ACHN (cell line): ENCODE data around the gene MAB21L3.

Source experiments
- DNase-seq: peaks from one replicate; pipeline ENCODE4 v3.0.0-alpha.2; 2015
- in situ Hi-C: cut with HindIII; loops from 2 replicates; pipeline ENCODE4 v1.10.0; 2017; ENCODE audit warnings: low sequenced_read_pairs, low pct_ligation_motif_present, low pct_unique_long_range_greater_than_20kb

The MAB21L3 gene

DNA sequence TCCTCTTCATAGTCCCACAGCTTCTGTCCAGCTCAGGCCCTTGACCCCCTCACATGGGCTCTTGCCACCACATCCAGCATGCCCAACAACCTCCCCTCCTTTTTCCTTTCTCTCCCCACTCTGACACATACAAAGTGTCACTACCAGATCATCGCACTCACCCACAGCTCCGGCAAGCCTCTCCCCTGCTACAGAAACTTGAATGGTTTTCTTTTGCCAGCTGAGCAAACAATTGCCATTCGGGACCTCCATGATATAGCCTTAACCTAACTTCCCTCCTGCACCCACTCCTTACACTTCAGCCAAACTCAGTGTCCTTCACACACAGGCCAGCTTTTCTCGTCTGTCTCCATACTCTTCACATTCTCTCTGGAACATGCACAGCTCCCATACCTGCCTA lies 43.3 kb downstream of the MAB21L3 start:
- DNase-seq: no peak
- in situ Hi-C loops: no loop called here

DNA sequence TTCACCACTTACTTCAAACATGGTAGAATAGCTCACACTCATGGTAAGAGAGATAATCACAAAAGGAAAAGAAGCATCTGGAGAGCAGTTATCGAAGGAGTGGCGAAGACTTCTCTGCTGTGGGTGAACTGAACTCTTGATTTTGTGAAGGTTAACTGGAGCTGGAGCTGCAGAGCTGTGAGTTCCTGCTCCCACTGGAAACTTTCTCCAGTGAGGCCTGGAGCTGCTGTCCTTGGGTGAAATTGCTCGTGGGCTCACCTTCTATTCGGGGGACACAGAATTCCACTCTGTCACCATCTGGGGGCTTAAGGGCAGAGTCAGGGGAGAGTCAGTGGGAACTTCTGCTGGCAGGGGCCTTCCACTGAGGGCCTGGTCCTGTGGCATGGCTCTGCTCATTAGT lies 45.9 kb downstream of the MAB21L3 start:
- no peak for DNase-seq
- in situ Hi-C loops: no loop called here

DNA sequence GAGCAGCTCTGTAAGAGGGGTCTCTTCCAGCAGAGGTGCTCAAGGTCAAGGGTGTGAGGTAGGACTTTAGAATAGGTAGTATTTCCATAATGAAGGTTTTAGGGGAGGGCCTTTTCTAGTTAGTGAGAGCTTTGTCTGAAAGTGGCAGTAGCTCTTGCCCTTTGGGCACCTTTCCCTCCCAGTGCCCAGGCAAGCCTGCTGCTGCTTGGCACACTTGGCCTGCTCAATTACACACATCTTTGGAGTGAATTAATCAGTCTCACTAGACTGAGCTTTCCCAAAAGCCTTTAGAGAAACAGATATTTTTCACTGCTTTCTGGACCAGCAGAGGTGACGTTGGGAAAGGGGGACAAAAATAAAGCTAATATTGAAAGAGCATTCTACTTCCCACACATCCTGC lies 48.0 kb downstream of the MAB21L3 start:
- DNase-seq: no peak

DNA sequence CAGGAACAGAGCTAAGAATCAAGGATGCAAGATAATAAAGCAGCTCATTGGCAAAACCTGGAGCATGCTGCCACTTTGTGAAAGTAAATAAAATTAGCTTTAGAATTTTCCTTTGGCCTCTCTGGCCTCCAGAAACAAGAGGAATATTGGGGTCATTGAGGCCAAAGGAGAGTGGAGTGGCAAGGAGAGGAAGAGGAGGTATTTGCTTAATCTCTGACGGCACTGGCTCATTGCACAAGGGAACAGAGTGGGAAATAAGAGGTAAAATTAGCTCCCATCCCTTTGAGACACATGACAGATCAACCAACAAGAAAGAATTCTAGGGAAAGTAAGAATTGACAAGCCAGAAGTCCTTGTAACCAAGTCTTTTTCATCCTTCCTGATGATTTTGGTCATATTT lies 48.4 kb downstream of the MAB21L3 start:
- in situ Hi-C loops: no loop called here

More for the DNA sequence above, 48.0 kb downstream of the MAB21L3 start:
- in situ Hi-C loops: no loop called here

DNA sequence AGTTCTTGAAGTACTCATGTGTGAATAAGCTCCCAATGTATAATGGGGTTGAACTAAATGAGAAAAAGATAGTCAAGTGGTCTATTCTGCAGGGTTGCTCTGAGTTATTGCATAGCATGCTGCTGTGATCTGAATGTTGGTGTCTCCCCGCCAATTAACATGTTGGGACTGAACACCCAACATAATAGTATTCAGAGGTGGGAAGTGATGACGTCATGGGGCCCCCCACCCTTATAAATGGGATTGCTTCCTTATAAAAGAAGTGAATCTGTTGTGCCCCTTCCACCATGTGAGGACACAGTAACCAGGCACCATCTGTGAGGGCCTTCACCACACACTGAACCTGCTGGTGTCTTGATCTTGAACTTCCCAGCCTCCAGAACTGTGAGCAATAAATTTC lies 50.2 kb downstream of the MAB21L3 start:
- in situ Hi-C loops: no loop called here
- DNase-seq: no peak

More for the DNA sequence above, 48.4 kb downstream of the MAB21L3 start:
- no peak for DNase-seq

DNA sequence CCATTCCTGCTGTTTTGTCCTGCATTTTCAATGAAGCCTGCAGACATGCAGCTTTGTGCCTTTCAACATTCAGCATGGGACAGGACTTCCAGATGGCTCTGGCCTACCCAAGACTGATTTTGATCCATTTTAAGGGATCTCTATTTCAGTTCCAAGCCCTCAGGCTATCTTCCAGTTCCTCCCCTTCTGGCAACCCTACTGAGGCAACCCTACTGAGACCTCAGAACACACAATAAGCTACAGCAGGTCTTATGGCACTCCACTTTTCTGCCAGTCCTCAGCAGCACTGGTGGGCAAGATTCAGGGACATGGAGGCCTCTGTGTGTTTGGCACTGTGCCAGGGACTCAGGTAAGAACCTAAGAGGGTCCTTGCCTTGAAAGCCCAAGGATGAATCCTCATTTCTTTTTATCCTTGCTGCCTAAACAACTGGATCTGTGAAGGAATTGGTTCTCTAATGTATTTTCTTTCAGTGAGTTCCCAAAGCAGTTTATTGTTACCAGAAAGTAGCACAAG lies 50.7 kb downstream of the MAB21L3 start:
- in situ Hi-C loops: no loop called here
- no peak for DNase-seq

DNA sequence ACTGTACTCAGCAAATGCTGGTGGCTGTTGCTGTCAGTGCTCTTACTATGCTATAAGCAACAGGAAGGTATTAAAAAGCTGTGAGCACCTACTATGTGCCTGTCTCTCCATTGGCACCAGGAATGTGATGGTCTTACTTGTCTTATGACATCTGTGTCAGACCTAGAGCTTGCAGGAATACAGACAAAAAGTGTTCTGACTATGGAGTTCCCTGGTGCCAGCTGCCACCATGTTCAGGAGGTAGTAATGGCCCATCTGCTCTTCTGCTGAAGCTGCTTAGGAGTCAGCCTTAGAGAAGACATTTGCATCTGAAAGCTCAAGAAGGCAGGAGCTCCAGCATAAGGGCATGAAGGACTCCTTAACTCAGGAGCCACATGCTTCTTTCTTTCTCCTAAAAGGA lies 52.3 kb downstream of the MAB21L3 start:
- no peak for DNase-seq
- in situ Hi-C loops: no loop called here

DNA sequence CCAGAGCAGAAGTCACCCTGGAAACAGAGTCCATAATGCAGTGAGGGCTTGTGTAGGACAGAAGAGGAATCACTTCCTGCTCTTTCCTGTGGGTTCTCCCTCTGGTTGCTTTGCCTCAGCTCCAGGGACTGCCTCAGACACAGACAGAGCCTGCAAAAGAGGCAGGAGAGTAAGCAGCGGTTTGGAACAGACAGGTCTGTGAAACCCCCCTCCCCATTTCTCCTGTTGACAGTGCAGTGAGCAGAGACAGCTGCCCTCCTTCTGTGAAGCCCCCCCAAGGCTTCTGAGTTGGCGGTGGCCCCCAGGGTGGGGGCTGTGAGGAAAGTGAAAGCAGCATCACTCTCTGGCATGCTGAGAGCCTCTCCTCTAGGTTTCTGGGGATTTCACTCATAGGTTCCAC lies 53.0 kb downstream of the MAB21L3 start:
- in situ Hi-C loops: no loop called here
- no peak for DNase-seq

DNA sequence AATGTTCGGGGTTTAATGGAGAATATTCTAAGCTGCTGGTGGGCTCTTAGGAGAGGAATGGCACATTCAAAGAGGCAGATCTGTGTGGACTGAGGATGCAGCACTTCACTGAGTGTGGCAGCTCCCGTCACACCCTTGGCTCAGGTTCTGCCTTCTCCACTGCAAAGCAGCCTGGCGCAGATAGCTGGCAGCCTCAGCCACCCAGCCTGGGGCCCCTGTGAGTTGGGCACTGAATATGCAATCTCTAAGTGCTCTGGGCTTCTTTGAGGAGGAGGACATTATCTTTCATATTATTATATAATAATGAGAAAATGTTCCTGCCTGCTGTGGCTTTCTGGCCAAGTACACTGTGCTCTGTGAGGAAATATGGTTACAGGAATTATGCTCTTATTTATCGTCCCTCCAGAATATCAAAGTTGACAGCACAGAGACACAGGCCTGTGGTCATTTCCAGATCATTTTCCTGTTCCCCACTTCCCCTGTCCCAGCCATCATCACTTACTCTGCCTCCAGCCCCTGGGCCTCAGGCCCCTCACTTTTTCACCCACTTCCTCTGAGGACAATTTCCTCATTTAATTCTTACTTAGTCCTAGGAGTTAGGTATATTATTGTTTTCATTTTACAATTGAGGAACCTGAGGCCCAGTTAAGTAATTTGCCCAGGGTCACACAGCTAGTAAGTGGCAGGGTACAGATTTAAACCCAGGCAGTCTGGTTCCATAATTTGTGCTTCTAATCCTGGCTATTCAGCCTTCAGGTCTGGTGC lies 53.6 kb downstream of the MAB21L3 start:
- in situ Hi-C loops: no loop called here
- DNase-seq: no peak

DNA sequence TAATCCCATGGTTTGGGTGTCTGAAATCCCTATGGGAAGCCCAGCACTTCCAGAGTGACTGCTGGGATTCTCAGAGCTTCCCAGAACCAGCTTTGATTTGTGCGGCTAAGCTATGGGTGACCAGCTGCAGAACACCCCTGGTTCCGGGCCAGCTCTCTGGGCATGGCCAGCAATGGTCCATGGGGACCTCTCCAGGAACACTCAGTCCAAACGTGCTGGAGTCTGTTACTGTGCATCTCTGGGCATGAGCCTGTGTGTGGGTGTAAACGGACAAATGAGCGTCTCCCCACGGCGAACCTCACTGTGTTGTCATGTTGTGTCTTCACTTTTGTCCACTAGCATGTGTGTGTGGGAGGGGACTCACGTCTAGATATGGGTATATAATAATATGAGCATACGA lies 54.4 kb downstream of the MAB21L3 start:
- no peak for DNase-seq
- in situ Hi-C loops: no loop called here

DNA sequence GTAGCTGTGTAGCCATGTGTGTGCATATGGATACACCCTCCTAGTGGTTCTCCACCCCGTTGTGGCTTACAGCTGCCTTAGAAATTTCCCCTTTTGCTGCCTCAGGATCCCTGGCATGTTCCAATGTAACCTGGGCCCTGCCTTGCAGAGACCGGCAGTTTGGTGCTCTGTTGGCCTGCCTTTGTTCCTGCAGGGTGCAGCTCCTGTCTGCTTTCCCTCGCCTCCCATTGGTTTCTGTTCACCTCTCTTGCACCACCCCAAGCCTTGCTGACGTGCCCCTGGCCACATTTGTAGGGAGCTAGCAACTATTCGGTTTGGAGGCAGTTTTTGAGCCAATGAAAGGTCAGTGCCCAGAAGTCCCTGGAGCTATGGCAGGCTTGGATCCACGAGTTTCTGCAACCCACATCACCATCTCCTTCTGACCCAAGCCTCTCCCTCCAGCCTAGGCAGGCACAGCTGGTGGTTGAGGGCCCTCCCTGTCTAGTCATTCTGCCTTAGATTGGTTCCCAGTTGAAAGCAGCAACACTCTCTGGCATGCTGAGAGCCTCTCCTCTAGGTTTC lies 54.9 kb downstream of the MAB21L3 start:
- in situ Hi-C loops: no loop called here
- no peak for DNase-seq

DNA sequence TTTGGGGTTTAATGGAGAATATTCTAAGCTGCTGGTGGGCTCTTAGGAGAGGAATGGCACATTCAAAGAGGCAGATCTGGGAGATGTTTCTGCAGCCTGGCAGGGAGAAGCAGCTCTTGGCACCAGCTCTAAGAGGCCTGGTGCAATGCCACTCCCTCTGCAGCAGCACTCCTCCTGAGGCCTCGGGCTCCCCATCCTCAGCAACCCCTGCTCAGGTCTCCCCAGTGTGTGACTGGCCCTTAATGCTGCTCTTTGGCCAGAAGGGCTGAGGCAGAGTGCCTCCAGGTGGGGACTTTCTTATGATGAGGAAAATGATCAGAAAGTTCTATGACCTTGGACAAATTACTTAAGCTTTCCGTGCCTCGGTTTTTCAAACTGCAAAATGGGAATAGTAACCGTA lies 55.5 kb downstream of the MAB21L3 start:
- DNase-seq: no peak
- in situ Hi-C loops: no loop called here

DNA sequence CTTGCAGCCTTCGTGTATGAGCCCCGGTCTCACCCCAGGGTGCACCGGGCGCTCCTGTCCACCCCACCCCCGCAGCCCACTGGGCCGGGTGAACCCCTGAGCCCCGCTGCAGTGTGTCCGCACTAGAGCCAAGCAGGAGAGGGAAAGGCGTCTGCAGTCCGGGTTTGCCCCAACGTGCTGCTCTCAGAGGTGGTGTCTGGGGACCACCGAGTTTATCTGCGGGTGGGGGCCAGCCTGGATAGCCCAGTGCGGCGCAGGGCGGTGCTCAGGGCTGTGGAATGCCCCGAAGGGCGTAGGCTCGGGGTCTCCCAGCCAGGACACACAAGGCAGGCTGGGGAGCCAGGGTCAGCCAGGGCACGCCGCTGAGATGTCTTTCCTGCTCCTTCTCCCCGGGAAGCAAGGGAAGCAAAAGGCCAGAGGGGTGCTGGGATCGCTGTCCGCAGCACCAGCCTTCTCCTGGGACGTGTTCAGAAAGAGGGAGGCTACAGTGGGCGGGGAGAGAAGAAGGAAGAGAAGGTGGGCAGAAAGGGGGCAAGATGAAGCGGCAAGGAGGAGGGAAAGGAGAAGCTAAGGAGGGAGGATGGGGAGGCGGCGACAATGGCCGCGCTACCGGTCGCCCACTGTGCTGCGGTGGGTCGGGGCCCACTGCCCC lies 56.6 kb downstream of the MAB21L3 start:
- peak; percentile 36 for DNase-seq
- in situ Hi-C loops: no loop called here

DNA sequence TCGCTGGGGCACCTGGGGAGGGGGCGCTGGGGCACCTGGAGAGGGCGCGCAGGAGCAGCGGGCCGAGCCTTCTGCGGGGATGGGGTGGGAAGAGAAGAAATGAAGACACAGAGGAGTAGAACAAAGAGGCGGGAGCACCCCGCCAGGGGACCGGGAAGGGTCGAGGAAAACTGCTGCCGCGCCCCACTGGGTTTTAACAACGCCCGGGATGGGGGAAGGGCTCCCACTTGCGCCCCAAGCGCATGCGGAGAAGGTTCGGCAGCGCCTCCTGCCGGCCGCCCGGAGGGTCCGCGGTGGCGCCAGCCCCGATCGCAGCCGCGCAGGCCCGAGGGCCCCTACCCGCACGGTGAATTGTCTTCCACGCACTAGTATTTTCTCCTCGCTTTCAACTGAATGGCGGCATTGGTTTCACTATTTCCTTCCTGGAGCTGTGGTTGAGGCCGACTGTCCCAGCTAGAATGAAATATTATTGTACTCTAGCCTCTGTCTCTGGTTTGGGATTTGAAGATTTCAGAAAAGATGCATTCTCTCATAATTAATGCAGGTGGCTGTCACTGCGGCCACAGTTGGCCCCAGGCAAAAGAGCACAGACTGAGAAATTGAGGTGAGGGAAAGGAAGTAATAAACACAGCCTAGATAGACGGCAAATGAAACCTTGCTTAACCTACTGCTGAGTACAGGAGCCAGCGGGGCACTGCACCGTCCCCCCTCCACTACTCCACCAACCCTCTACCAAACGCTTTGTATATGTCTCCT lies 57.3 kb downstream of the MAB21L3 start:
- peak; percentile 65 for DNase-seq
- in situ Hi-C loops: no loop called here

DNA sequence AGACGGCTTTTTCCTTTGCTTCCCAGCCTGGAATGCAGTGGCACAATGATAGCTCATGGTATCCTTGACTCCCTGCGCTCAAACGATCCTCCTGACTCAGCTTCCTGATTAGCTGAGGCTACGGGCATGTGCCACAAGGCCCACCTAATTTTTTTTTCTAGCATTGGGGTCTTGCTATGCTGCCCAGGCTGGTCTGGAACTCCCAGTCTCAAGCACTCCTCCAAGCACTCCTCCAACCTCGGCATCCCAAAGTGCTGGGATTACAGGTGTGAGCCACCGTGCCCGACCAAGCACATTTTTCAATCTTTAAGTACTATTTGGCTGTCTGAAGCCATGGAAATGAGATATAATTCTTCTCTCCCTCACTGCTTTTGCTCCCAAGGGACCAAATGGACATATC lies 58.7 kb downstream of the MAB21L3 start:
- no peak for DNase-seq
- in situ Hi-C loops: no loop called here

DNA sequence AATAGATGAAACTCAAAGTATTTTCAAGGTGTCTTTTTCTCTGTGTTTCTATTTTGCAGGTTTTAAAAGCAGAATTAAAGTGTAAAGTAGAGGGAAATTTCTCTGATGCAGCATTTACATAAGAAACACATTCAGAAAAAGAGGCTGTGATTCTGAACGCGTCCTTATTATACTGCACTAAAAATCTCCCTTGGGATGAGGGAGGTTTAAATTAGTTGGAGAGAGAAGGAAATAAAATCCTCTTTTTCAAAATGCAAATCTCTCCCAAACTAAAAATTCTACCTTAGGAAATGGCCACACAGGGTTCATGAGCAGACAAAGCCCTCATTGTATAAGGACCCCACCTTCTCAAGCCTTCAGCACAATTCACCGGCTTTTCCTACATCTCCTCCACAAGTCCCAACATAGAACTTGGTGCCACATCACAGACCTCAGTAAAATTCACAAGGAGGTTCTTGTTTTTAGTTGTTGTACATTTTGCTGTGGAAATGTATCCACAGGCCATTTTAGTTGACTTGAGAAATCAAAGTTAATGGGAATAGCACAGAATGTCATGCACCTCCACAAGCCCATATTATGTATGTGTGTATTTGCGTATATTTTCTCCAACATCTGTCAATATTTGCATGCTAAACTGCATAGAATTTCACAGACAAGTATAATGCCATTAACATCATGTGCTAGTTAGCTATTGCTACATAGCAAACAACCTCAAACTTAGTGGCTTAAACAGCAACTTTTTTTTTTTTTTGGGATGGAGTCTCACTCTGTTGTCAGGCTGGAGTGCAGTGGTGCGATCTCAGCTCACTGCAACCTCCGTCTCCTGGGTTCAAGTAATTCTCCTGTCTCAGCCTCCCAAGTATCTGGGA lies 59.8 kb downstream of the MAB21L3 start:
- in situ Hi-C loops: no loop called here

DNA sequence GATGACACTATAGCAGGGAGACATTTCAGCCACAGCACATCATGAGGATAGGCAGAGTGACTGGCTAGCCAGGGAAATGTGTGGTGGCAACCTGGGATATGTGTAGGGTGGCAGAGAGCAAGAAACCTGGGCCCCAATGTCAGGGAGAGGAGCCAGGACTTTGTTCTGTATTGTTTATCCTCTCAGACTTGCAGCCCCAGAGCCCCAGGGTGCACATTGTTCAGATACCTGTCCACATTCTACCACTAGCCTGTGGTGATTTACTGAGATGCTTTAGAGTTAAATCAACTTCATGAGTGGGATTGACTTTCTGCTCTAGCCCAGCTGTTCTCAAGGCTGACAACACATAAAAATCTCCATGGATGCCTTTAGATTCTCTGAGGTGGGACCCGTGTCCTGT lies 61.5 kb downstream of the MAB21L3 start:
- in situ Hi-C loops: no loop called here
- no peak for DNase-seq

More for the DNA sequence above, 59.8 kb downstream of the MAB21L3 start:
- DNase-seq: no peak

DNA sequence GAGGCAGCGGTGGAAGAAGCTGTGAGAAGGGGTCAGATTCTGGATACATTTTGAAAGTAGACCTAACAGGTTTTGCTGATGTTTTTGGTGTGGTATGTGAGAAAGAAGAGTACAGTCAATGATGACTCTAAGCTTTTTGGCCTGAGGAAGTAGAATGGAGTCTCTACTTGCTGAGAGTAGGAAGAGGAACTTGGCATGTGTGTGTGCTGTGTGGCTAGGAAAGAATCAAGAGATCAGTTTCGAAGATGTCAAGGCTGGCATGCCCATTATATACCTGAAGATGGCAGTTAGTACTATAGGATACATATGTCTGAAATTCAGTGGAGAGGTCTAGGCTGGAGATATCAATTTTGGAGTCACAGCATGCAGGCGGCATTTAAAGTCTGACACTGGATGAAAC lies 64.4 kb downstream of the MAB21L3 start:
- in situ Hi-C loops: no loop called here
- no peak for DNase-seq
